CD14-positive monocyte (primary cell): ENCODE results near the gene LXN. TPM values are rescaled to one million over a fixed set of nuclear protein-coding genes. Genes with fewer than 3 reads are reported as not detected.

Experiments
- DNase-seq, 3 donors: peaks; one replicate each; pipeline ENCODE4 v3.0.0-alpha.2; 2011 to 2022
- H2AFZ ChIP-seq: 2 replicates; pipeline ENCODE4 v1.6.0; 2012; ENCODE audit warnings: mild to moderate bottlenecking, low read depth, low read length, inconsistent platforms; ENCODE audit not compliant: insufficient read depth, poor library complexity, severe bottlenecking
- H3K27ac ChIP-seq, 2 donors: 1 replicate in 1 of 2; 2 replicates in 1 of 2; pipeline ENCODE4 v1.5.1; 2012 to 2013; ENCODE audit warnings: low read length in 2 of 2, control low read depth in 1 of 2, inconsistent platforms in 1 of 2, low read depth in 1 of 2, mild to moderate bottlenecking in 1 of 2
- H3K27me3 ChIP-seq, 2 donors: one replicate each; pipeline versions ENCODE4 v1.6.0 to v1.6.1; 2011 to 2013; ENCODE audit warnings: low read length in 2 of 2; ENCODE audit not compliant: control insufficient read depth in 2 of 2, insufficient read depth in 2 of 2
- H3K36me3 ChIP-seq, 2 donors: replicated peaks in 1 of 2; 1 replicate in 1 of 2; 2 replicates in 1 of 2; pipeline versions ENCODE4 v1.5.1 to v1.6.1; 2012 to 2013; ENCODE audit warnings: low read length in 2 of 2, control low read depth in 1 of 2, inconsistent platforms in 1 of 2, mild to moderate bottlenecking in 1 of 2; ENCODE audit not compliant: insufficient read depth in 2 of 2, control insufficient read depth in 1 of 2
- H3K4me1 ChIP-seq, 2 donors: 1 replicate in 1 of 2; 2 replicates in 1 of 2; pipeline versions ENCODE4 v1.5.1 to v1.6.1; 2012 to 2013; ENCODE audit warnings: low read length in 2 of 2, control low read depth in 1 of 2, inconsistent platforms in 1 of 2, mild to moderate bottlenecking in 1 of 2, moderate library complexity in 1 of 2; ENCODE audit not compliant: insufficient read depth in 2 of 2, control insufficient read depth in 1 of 2
- H3K4me2 ChIP-seq: replicated peaks from 2 replicates; pipeline ENCODE3; 2012; ENCODE audit warnings: low read length, moderate library complexity, mild to moderate bottlenecking; ENCODE audit not compliant: poor library complexity, severe bottlenecking; ENCODE audit errors: extremely low read depth
- H3K4me3 ChIP-seq, 3 experiments: fragments of 200-600 bp in 1 of 3; sonication (generic) in 1 of 3; replicated peaks in 1 of 3; 1 replicate in 2 of 3; 2 replicates in 1 of 3; pipeline ENCODE4 v1.5.1; 2011 to 2013; ENCODE audit warnings: low read length in 3 of 3, mild to moderate bottlenecking in 3 of 3, control low read depth in 2 of 3, low read depth in 2 of 3, inconsistent platforms in 1 of 3, moderate library complexity in 1 of 3
- H3K79me2 ChIP-seq: 2 replicates; pipeline ENCODE4 v1.6.0; 2012; ENCODE audit warnings: mild to moderate bottlenecking, control low read depth, inconsistent platforms, low read length, moderate library complexity; ENCODE audit not compliant: insufficient read depth
- H3K9ac ChIP-seq: 2 replicates; pipeline ENCODE4 v1.6.0; 2017; ENCODE audit warnings: low read length, mild to moderate bottlenecking; ENCODE audit not compliant: insufficient read depth, poor library complexity, severe bottlenecking
- H3K9me3 ChIP-seq, 2 donors: replicated peaks in 1 of 2; 1 replicate in 1 of 2; 2 replicates in 1 of 2; pipeline versions ENCODE4 v1.5.1 to v1.6.1; 2012 to 2013; ENCODE audit warnings: low read length in 2 of 2, control low read depth in 1 of 2; ENCODE audit not compliant: control insufficient read depth in 1 of 2, insufficient read depth in 1 of 2
- H4K20me1 ChIP-seq: 2 replicates; pipeline ENCODE4 v1.6.0; 2012; ENCODE audit warnings: mild to moderate bottlenecking, low read length, control low read depth, moderate library complexity; ENCODE audit not compliant: insufficient read depth
- H3K27ac Mint-ChIP-seq, 7 donors: one replicate each; pipeline ENCODE4 v1.8.0; 2020; ENCODE audit warnings: mild to moderate bottlenecking in 7 of 7, mixed read lengths in 7 of 7, moderate library complexity in 6 of 7, inconsistent platforms in 2 of 7
- H3K27me3 Mint-ChIP-seq, 3 donors: one replicate each; pipeline ENCODE4 v1.8.0; 2021 to 2022; ENCODE audit warnings: low read depth in 3 of 3, mild to moderate bottlenecking in 3 of 3, mixed read lengths in 3 of 3, moderate library complexity in 3 of 3, inconsistent platforms in 1 of 3
- H3K36me3 Mint-ChIP-seq, 2 donors: one replicate each; pipeline ENCODE4 v1.8.0; 2020; ENCODE audit warnings: mixed read lengths in 2 of 2, inconsistent platforms in 1 of 2, mild to moderate bottlenecking in 1 of 2
- H3K4me1 Mint-ChIP-seq: one replicate; pipeline ENCODE4 v1.8.0; 2020; ENCODE audit warnings: mild to moderate bottlenecking, mixed read lengths
- H3K4me3 Mint-ChIP-seq, 2 donors: one replicate each; pipeline ENCODE4 v1.8.0; 2020; ENCODE audit warnings: mild to moderate bottlenecking in 2 of 2, mixed read lengths in 2 of 2, moderate library complexity in 1 of 2
- H3K9me3 Mint-ChIP-seq, 7 donors: one replicate each; pipeline ENCODE4 v1.8.0; 2020 to 2022; ENCODE audit warnings: mixed read lengths in 7 of 7, mild to moderate bottlenecking in 6 of 7, moderate library complexity in 6 of 7, inconsistent platforms in 2 of 7
- CTCF ChIP-seq: fragments of 200-600 bp; IDR thresholded peaks from one replicate; pipeline ENCODE4 v1.8.0; 2022; ENCODE audit warnings: antibody characterized with exemption, mild to moderate bottlenecking
- WGBS: methylation state at CpG from one replicate; pipeline ENCODE4 v1.1.5; 2013; ENCODE audit warnings: missing lambda C conversion rate; ENCODE audit not compliant: insufficient coverage; 5-methylcytosine and 5-hydroxymethylcytosine counted together
- intact Hi-C, 2 donors: fragments of 100-400 bp; cut with micrococcal nuclease; formaldehyde crosslinking; loops; one replicate each; pipeline versions ENCODE4 v1.15.0 to v1.15.1; 2023
- polyA plus RNA-seq, 3 donors: library from polyadenylated mRNA; depleted of rRNA in 1 of 3; unstranded in 2 of 3; stranded (reverse) in 1 of 3; fragments of 300-500 nt in 2 of 3; fragments of >200 nt in 1 of 3; fragmentation: Illumina TruSeq in 2 of 3; gene quantifications; 1 replicate in 2 of 3; 2 replicates in 1 of 3; pipeline ENCODE4 v1.2.3, GENCODE V29; 2012 to 2021

LXN gene
- polyA plus RNA-seq, 3 donors, result 2.6 to 10.0 (median 7.6) TPM

- Histone ChIP-seq H3K4me2 (no peak overlapping the region), H3K9ac (no peak overlapping the region), H3K4me3 (no peak overlapping the region), H3K27me3 (no peaks in the 10 kb centered on the region), H3K79me2 (no peaks in the 10 kb centered on the region), H3K4me1 (peaks cover 0 to 17% of the 10 kb centered on the region in 2 donors), H2AFZ (no peak overlapping the region), H3K27ac (no peak overlapping the region), H3K36me3 (peaks cover 21 to 61% of the 10 kb centered on the region in 2 donors), H3K9me3 (no peaks in the 10 kb centered on the region), H4K20me1 (no peaks in the 10 kb centered on the region)
- no peak for TF ChIP-seq CTCF
- no peak overlapping the region for H3K4me3 Mint-ChIP-seq
- no CpG with 5 or more reads among the region's 1 CpG for WGBS
- H3K4me1 Mint-ChIP-seq, result peaks cover 17% of the 10 kb centered on the region
- intact Hi-C loops, result no loop called here
- no peaks in the 10 kb centered on the region for H3K9me3 Mint-ChIP-seq
- peaks cover 0 to 2% (median 0%) of the 10 kb centered on the region in 3 donors for H3K27me3 Mint-ChIP-seq
- H3K27ac Mint-ChIP-seq, result peak overlapping the region in 4 of 7 donors; percentile 10 to 30 (median 17)
- H3K36me3 Mint-ChIP-seq, result peaks cover 50 to 73% of the 10 kb centered on the region in 2 donors
- DNase-seq, result peak in 2 of 3 donors; percentile 6 to 73
Measured at GRCh38 chr3:158711886-158712285, 39.4 kb upstream of the LXN start.

- no peak for DNase-seq
- H3K4me3 ChIP-seq, result no peak overlapping the region
- Mint-ChIP-seq H3K27me3 (no peaks in the 10 kb centered on the region), H3K9me3 (no peaks in the 10 kb centered on the region), H3K36me3 (peaks cover 58 to 71% of the 10 kb centered on the region in 2 donors), H3K4me1 (peaks cover 17% of the 10 kb centered on the region), H3K4me3 (no peak overlapping the region), H3K27ac (no peak overlapping the region)
- no peaks in the 10 kb centered on the region for H3K27me3 ChIP-seq
- H4K20me1 ChIP-seq, result no peaks in the 10 kb centered on the region
- H3K36me3 ChIP-seq, result peaks cover 24 to 74% of the 10 kb centered on the region in 2 donors
- H3K9me3 ChIP-seq, result no peaks in the 10 kb centered on the region
- WGBS, result no CpG with 5 or more reads among the region's 4 CpGs
- no peak overlapping the region for H3K4me2 ChIP-seq
- TF ChIP-seq CTCF, result no peak
- H3K4me1 ChIP-seq, result peaks cover 0 to 17% of the 10 kb centered on the region in 2 donors
- intact Hi-C loops, result no loop called here
- no peak overlapping the region for H2AFZ ChIP-seq
- H3K27ac ChIP-seq, result no peak overlapping the region
- no peaks in the 10 kb centered on the region for H3K79me2 ChIP-seq
- H3K9ac ChIP-seq, result no peak overlapping the region
Measured at GRCh38 chr3:158710601-158711000, 38.2 kb upstream of the LXN start.
